Left renal cortex interstitium (tissue), 4 donors: Measurements from ENCODE around the gene LNPEP. TPM values are rescaled to one million over a fixed set of nuclear protein-coding genes. Genes with fewer than 3 reads are reported as not detected.

ENCODE experiments used
- DNase-seq, 4 donors: peaks; one replicate each; pipeline ENCODE4 v3.0.0-alpha.2; 2013; ENCODE audit warnings: low read depth in 4 of 4, low spot score in 2 of 4, missing footprints in 1 of 4
- polyA plus RNA-seq, 4 donors: library from polyadenylated mRNA; unstranded; fragments of 120-200 nt; gene quantifications; one replicate each; pipeline ENCODE4 v1.2.1, GENCODE V29; 2013; ENCODE audit not compliant: insufficient read length in 4 of 4

The LNPEP gene
- polyA plus RNA-seq: 10 to 100 TPM; 21.1 to 30.2 (median 22.9) TPM

GRCh38 chr5:96935559-96936430 lies at the start of gene LNPEP:
Gene LNPEP, plus strand, starts transcription at chr5:96936080. Its CDS starts 76 bp downstream, at chr5:96936156.
- DNase-seq: peak; percentile 83 to 92 (median 88)

- no peak for DNase-seq
These were observed 42.5 kb upstream of the LNPEP start for GRCh38 chr5:96893342-96893741.

GRCh38 chr5:96896276-96896675 lies 39.6 kb upstream of the LNPEP start:
- DNase-seq: no peak

DNA sequence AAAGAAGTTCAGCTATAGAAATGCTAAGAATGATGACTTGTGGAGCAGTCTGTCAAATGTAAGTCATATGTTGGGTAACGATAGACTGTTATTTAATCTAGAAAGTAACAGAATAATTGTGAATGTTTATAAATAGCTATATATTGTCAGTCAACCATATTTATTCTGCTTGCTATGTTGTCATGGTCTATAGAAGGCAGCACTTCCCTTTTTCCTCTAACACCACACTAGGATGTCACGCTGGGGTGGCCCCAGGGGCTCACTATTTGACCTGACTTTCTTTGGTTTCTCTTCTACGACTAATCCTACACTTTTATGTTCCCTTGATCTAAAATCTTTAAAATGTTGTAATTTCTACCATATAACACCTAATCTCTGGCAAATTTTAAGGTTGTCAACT lies 39.1 kb upstream of the LNPEP start:
- no peak for DNase-seq

DNA sequence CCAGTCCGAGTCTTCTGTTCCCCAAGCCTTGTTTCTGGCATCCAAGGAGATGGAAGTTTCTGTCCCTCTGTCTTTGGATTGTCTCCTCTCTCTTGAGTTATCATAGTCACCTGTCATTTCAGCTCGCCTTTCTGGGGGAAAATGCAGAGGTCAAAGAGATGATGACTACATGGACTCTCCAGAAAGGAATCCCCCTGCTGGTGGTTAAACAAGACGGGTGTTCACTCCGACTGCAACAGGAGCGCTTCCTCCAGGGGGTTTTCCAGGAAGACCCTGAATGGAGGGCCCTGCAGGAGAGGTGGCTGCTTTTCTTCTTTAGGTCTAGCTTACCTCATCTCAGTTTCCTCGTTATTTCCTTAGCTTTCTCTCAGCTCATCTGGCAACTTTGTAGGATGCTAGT lies 34.5 kb upstream of the LNPEP start:
- DNase-seq: no peak

GRCh38 chr5:96901841-96902240 lies 34.0 kb upstream of the LNPEP start:
- no peak for DNase-seq

DNA sequence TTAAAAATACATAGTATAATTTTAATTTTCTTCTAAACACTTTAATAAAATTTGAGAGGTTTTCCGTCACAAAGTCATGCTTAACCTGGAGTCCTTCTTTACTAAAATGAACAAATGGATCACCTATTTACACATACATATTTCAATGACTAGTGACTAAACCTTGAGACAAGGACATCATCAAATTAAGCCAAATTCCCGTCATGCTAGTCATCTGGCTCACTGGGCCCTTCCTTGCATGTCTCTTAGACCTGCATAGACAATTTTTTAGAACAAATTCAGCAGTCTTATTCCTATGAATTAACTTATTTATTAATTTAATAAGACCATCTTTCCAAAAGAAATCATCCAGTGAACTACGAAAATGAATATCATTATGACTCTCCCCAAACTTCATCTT lies 33.0 kb upstream of the LNPEP start:
- no peak for DNase-seq

DNA sequence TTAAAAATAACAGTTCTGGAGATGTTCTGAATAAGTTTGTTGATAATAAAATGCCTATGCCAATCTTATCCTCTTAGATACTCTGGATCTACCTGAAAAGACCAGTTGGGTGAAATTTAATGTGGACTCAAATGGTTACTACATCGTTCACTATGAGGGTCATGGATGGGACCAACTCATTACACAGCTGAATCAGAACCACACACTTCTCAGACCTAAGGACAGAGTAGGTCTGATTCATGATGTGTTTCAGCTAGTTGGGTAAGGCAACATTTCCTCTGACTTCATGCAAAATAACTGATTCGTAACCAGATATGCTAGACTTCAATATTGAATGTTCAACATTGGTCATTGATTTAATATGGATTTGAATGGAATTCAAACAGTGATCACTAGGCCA lies 32.6 kb upstream of the LNPEP start:
- DNase-seq: no peak

GRCh38 chr5:96904054-96904931 lies 31.6 kb upstream of the LNPEP start:
- no peak for DNase-seq

- no peak for DNase-seq
These were observed 30.0 kb upstream of the LNPEP start for GRCh38 chr5:96905864-96906263.

- no peak for DNase-seq
These were observed 26.9 kb upstream of the LNPEP start for GRCh38 chr5:96909003-96909402.

DNA sequence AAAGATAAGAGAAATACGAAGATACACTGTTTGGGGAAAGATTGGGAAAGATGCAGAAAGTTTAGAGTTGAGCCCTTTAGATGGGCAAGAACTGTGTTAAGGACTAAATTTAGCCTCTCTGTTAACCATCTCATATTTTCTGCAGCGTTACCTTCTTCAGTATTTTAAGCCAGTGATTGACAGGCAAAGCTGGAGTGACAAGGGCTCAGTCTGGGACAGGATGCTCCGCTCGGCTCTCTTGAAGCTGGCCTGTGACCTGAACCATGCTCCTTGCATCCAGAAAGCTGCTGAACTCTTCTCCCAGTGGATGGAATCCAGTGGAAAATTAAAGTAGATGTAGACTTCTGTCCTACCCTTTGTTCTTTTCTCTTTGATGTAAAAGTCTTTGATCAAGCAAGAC lies 26.4 kb upstream of the LNPEP start:
- DNase-seq: no peak

DNA sequence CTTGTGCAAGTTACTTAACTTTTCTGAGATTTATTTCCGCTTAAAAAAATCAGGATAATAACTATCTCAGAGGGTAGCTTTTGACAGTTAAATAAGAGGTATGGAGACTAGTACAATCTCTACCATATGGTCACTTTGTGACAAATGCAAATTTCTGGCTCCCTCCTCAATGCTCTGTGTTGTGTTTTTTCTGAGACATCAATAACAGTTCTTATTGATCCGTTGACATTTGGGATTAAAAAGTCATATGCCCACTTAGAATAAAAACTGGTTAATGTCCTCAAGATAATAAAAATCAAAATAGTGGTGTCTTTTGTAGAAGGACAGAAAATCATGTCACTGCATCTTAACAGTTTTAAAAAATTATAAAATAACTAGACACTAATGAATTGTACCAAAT lies 24.7 kb upstream of the LNPEP start:
- no peak for DNase-seq

- DNase-seq: no peak
These were observed 22.6 kb upstream of the LNPEP start for GRCh38 chr5:96913233-96913632.

DNA sequence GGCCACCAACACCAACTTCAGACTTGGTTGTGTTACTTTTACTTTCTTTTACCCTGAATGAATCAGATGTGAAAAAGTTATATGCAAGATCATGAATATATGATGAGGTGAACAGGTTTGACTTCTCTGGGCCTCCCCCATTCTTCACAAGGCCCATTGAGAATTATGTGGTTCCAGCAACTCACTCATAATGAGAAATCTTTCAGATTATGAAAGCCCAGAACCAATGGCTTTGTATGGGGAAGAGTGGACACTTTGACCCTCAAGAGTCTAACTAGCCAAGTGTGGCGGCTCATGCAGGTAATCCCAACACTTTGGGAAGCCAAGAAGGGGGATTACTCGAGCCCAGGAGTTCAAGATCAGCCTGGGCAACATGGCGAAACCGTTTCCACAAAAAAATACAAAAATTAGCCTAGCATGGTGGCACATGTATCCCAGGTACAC lies 16.1 kb upstream of the LNPEP start:
- DNase-seq: no peak

- no peak for DNase-seq
These were observed 15.0 kb upstream of the LNPEP start for GRCh38 chr5:96920744-96921355.

DNA sequence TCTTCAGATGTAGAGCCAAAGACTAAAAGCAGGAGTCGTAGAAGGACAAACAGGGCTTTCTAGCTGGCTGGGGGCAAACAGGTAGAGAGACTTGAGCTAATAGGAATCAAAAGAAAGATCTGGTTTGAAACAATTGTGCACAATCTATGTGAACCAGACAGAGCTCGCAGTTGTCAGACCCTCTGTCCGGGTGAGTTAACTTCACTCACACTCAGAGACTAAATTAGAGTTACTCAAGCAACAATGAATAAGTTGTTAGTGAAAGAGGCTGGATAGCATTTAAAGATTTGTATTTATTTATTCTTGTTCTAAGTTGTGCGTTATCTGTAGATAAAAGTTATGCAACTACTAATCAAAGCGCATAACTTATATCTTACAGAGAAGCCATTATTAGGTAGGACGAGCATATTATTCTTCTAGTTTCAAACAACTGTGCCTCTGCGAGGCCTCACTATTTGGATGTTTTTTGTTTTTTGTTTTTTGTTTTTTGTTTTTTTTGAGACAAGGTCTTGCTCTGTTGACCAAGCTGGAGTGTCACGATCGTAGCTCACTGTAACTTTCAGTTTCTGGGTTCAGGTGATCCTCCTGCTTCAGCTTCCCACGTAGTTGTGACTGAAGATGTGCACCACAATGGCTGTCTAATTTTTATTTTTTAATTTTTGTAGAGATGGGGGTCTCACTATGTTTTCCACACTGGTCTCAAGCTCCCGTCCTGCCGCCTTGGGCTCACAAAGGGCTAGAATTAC lies 13.2 kb upstream of the LNPEP start:
- DNase-seq: no peak

DNA sequence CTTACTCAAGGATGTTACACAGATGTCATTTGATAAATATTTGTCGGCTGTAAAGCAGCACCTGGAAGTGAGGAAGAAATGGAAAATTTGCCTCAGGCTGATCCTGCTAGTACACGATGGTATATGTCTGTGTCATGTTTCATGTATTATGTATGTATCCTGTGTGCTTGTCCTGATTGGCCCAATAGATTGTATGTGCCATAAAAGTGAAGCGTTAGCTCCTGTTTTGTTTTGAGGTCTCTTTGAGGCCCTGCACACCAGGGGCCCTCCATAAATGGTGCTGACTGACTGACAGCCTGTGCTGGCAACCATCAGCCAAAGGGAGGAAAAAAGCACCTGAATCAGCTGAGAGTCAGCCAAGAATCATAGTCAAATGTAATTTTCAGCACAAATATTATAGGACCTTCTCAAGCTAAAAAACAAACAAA lies 11.8 kb upstream of the LNPEP start:
- no peak for DNase-seq

- no peak for DNase-seq
These were observed 9.6 kb upstream of the LNPEP start for GRCh38 chr5:96926276-96926675.

GRCh38 chr5:96927008-96927407 lies 8.9 kb upstream of the LNPEP start:
- no peak for DNase-seq
